HG03280 (cell line): ENCODE data around the gene UFD1.
"Not testable (repeated sequence)": the region's sequence is repeated elsewhere in the genome, so short reads cannot be mapped to it uniquely, and the experiment has no call there.

ENCODE experiments used
- ATAC-seq: cut with Tn5 transposase; IDR thresholded peaks from one replicate; pipeline ENCODE4 v1.9.1; 2021; ENCODE audit warnings: mild to moderate bottlenecking, moderate library complexity; ENCODE audit not compliant: unreplicated experiment

The UFD1 gene

DNA sequence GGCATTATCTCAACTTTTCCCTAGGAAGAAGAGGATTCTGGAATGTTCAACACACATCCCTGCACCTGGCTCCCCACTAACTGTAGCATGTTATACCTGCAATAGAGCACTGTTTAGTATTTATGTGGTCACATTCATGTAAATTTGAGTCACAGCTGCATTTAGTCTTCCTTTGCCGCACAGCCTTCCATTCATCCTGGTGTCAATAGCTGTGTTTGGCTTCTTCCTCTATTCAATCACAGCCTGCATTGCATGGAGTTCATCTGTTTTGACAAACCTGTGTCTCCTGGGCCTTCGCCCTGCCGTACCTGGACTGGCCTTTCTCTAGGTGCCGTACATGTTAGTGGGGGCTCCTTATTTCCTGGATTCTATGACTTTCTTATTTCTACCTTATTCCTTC, 27.4 kb downstream of the UFD1 start:
- no peak for ATAC-seq

- ATAC-seq = no peak
Measured at GRCh38 chr22:19450363-19451175, 28.4 kb downstream of the UFD1 start.

GRCh38 chr22:19449422-19449767, 29.6 kb downstream of the UFD1 start:
- no peak for ATAC-seq

GRCh38 chr22:19448739-19449421, 30.1 kb downstream of the UFD1 start:
- ATAC-seq = no peak

DNA sequence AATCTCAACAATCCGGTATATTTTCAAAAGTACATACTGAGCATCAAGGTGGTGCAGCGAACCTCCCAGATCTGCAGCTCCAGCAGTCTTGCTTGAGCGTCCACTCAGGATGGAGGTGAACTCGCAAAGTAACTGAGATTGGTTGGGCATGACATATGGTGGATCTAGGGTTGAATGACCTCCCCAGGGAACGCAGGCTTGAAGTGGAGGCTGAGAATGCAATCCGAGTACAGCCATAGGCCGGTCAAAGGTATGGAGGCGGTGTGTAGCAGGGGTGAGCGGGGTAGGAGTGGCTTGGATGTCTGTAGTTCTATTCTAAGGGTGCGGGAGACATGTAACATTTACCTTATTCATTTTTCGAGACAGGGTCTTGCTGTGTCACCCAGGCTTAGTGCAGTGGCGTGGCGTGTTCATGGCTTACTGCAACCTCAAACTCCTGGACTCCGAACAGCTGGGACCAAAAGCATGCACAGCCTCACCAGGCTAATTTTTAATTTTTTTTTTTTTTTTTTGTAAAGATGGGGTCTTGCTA, 30.9 kb downstream of the UFD1 start:
- peak; percentile 40 for ATAC-seq

GRCh38 chr22:19447330-19448075, 31.5 kb downstream of the UFD1 start, which contains the start of gene C22orf39:
Gene C22orf39, minus strand, starts transcription at chr22:19447711. Its CDS starts 23 bp downstream, at chr22:19447688.
- peak; percentile 85 for ATAC-seq

DNA sequence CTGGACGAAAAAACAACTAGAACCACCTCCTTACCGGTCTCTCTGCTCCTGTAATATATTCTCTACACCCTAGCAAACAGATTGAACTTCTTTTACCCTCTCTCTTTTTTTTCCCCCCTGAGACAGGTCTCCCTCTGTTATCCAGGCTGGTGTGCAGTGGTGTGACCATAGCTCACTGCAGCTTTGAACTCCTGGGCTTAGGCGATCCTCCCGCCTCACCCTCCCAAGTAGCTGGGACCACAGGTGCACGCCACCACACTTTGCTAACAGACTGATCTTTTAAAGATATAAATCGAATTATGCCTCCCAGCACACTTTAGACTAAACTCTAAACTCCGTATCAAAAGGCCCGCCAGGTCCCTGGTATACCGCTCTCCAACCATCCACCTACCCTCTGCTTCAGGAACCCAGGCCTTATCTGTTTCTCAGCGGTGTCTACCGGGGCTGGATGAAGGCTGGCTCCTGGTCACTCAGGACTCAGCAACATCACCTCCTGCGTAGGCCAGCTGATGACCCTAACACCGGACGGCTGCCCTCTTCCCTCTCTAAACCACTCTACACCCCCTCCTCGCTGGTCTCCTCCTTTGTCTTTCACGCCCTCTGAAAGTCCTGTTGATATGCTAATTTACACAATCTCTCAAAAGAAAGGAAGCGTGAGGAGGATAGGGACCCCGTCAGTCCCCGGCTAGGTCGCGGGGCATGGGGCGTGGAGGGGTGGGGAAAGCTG, 32.2 kb downstream of the UFD1 start:
- ATAC-seq = no peak

GRCh38 chr22:19445279-19445982, 33.6 kb downstream of the UFD1 start:
- ATAC-seq = not testable (repeated sequence)

DNA sequence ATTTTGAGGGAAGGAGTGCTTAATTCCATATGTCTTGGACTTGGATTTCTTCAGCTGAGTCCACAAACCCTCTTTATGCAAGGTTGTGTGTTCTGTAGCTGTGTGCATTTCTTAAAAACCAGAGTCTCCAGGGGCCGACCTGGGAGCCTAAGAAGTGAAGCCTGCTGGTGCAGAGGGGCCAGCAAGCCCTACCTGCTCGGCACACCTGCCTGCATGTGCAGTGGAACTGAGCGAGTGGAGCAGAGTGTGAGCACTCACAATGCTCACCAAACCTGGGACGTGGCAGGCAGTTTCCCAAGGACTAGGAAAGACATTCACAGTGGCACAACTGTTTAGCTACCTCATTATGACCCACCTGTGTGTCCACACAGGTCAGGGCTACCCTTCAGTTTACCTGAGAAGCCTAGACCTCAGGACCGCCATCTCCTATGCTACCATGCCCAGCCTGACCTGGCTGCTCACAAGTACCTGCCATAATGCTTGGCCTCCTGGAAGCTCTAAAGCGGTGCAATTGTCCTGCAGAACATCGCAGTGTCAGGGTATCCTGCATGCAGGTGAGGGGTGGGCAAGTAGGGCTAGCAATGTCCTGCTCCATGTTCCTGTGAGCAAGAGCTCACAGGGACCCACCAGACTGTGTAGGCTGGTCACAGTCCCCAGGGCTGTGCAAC, 35.3 kb downstream of the UFD1 start:
- ATAC-seq = no peak

- ATAC-seq = no peak
Measured at GRCh38 chr22:19442166-19442565, 36.8 kb downstream of the UFD1 start.

DNA sequence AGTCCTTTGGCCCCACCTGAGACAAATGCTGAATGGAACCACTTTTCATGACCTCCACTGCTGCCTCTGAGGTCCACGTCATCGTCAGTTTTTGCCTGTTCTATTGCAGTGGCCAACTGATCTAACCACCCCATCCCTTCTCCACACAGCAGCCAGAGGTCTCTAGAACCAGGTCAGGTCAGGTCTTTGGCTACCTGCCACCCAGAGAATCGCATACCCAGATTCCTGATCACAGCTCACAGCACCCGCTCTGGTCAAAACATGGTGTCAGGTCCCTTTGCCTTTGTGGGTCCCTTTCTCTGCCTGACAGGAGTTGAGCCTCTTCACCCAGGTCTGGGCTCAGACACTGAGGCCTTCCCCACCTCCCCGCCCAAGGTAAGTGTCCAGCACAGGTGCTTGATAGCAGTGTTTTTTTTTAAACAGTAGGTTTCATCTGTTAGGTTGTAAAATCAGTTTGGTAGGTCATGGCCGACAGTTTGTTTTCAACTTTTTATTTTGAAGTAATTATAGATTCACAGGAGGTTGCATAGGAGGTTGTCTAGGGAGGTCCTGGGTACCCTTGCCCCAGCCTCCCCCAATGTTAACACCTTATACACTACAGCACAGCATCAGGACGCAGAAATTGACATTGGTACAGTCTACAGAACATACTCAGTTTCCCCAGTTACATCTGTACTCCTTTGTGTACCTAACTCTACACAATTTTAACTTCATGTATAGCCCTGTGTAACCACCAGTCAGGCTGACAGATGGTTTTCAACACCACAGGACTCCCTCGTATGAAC, 38.4 kb downstream of the UFD1 start:
- ATAC-seq = no peak

DNA sequence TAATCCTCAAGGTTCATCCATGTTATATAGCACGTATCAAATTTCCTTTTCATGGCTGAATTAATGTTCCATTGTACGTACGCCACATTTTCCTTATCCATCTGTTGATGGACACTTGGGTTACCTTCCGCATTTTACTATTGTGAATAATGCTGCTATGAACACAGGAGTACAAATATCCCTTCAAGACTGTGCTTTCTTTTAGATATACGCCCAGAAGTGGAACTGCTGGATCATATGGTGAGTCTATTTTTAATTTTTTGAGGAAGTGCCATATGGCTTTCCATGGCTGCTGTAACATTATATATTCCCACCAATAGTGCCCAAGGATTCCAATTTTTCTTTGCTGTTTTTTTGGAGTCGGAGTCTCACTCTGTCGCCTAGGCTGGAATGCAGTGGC, 40.7 kb downstream of the UFD1 start:
- ATAC-seq = no peak

GRCh38 chr22:19436444-19437161, 42.4 kb downstream of the UFD1 start:
- ATAC-seq = not testable (repeated sequence)

DNA sequence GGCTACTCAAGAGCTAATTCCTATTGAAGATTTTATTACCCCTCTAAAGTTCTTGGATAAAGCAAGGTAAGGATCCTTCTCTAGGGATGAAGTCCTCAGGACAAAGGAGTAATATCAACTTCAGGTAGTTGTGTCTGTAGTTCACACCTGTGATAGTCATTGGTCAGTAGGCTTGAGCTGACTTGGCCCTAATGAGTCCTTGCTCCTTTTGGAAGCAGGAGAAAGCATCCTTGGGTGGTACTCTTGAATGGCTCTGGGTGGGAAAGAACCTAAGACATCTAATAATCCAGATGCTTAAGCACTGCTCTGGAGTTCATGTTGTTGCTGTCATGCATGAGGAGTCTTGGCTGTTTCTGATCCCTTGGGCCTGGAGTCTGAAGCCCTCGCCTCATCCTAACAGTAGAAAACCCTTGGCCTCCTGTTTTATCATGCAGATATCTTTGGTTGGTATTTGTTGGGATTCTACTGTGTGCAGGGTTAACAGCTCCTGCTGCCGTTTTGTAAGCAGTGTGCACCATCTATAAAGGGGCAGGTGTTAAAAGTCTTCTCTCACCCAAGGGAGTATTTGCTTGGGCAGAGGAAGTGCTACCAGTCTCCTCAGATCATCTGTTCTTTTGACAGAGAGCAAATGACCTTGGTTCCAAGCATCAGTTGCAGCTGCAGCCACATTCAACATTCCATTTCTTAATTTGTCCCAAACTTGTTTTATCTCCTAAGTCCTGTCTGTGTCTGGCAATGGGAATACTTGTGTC, 44.0 kb downstream of the UFD1 start:
- ATAC-seq = no peak

DNA sequence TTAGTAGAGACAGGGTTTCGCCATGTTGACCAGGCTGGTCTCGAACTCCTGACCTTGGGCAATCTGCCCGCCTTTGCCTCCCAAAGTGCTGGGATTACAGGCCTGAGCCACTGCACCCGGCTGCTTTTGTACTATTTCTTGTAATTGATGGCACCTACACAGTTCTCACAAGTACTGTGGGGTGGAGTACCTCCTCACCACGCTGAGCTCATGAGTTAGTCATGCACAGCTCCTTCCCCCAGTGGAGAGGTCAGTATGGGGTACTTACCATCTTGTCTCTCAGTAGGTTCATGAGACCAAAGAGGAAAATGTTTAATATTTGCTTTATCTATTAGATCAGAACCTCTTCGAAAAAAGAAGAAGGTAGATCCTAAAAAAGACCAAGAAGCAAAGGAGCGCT, 44.6 kb downstream of the UFD1 start:
- ATAC-seq = no peak

DNA sequence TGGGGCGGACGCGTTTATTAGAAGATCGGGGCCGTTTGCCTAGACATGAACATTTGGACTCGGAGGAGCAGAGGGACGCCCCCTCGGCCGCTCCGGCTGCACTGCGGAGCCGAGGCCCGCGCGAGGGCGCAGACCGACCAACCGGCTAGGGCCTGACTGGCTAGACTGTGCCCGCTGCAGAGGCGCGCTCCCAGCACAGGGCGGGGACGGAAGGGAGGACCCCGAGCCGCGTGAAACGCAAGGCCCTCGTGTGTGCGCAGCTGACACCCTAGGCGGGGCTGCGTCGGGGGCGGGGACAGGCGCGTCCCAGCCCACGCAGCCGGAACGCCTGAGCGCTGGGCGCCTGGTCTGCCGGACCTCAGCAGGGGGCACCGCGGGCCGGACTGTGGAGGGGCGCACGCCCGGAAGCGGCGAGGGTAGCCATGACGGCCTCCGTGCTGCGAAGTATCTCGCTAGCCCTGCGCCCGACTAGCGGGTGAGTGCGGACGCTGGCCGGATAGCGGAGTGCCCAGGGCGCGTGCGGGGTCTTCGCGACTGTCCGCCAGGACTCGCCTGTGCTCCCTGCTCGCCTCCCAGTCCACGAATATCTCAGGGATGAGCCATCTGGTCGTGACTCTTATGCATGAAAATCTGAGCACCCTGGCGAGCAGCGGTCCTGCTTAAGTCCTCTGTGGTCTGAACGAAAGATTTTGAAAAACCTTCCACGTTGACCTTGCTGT, 46.7 kb downstream of the UFD1 start, which contains the start of gene MRPL40:
Gene MRPL40 (plus strand): TSS at position 413 of the 719 bp plus-strand sequence. CDS start 10 bp downstream, at position 423.
- ATAC-seq = peak; percentile 74
